Activated CD8-positive, alpha-beta memory T cell treated with anti-CD3 and anti-CD28 coated beads, Interleukin-2, amount 10 ng/mL, durations not matched to agents 7 days and 5 days (primary cell): ENCODE measurements around the gene GPR55. TPM values are rescaled to one million over a fixed set of nuclear protein-coding genes. Genes with fewer than 3 reads are reported as not detected.
"Not testable (repeated sequence)": the region's sequence is repeated elsewhere in the genome, so short reads cannot be mapped to it uniquely, and the experiment has no call there.

Experiments
- ATAC-seq: fragments of 150-1000 bp; cut with Tn5 transposase; one replicate; pipeline ENCODE4 v1.10.0; 2021; ENCODE audit warnings: moderate library complexity
- CTCF ChIA-PET: fragments of 350-600 bp; sonication (Branson Sonifier 250); formaldehyde crosslinking; loops from one replicate; lab custom pipeline; 2021; ENCODE audit warnings: antibody characterized with exemption; lab: Charles Lee
- DNase-seq: peaks from one replicate; pipeline ENCODE4 v3.0.0-alpha.2; 2020
- H3K27ac Mint-ChIP-seq: one replicate; pipeline ENCODE4 v1.8.0; 2021; ENCODE audit warnings: mild to moderate bottlenecking, mixed read lengths
- H3K27me3 Mint-ChIP-seq: one replicate; pipeline ENCODE4 v1.8.0; 2021; ENCODE audit warnings: mixed read lengths
- H3K36me3 Mint-ChIP-seq: one replicate; pipeline ENCODE4 v1.8.0; 2021; ENCODE audit warnings: mild to moderate bottlenecking, mixed read lengths
- H3K4me1 Mint-ChIP-seq: one replicate; pipeline ENCODE4 v1.8.0; 2021; ENCODE audit warnings: mixed read lengths
- H3K4me3 Mint-ChIP-seq: one replicate; pipeline ENCODE4 v1.8.0; 2021; ENCODE audit warnings: mild to moderate bottlenecking, moderate library complexity, mixed read lengths
- H3K9me3 Mint-ChIP-seq: one replicate; pipeline ENCODE4 v1.8.0; 2022; ENCODE audit warnings: low read depth, mixed read lengths
- total RNA-seq, 2 experiments: library from RNA; stranded (reverse); gene quantifications; one replicate each; pipeline ENCODE4 v1.2.3, GENCODE V29; 2021

GPR55 gene, protein sequence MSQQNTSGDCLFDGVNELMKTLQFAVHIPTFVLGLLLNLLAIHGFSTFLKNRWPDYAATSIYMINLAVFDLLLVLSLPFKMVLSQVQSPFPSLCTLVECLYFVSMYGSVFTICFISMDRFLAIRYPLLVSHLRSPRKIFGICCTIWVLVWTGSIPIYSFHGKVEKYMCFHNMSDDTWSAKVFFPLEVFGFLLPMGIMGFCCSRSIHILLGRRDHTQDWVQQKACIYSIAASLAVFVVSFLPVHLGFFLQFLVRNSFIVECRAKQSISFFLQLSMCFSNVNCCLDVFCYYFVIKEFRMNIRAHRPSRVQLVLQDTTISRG
- 10 to 100 TPM; 42.1 to 58.8 TPM for total RNA-seq

DNA sequence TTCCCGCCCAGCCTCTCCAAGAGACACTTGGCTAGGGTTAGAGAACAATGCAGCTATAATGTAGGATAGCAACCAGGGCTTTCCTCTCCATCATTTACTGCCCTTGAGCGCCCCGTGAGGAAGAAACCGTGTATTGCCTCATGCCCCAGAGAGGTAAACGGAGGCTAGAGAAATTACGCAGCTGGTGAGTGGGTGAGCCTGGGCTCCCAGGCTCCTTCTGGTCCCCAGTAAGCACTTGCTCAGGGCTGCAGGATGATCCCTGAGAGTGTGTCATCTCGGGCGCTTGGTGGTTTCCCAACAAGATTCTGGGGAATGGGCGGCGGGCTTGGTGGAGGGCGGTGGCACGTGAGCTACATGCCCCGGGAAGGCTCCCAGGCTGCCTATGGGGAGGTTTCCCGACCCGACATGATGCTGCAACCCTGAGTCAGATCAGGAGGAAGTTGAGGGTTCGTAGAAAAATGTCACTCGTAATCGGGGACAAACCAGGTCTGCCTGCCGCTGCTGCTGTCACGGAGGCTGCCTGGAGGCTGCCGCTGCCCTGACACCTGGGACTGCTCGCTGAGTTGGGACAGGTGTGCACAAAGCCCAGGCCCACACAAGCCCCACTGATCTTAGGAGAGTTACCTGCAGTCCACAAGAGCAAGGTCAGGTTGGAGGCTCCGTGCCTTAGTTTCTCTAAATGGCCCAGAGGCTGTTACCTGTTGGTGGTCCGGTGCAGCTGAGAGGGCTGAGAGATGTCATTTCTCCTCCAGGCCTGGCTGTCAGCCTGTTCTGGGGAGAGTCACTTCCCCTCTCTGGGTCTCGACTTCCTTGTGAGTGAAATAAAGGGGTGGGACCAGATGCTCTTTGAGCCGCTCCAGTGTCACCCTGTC is at the start of gene GPR55:
Gene GPR55 (minus strand): TSS at position 773 of the 872 bp plus-strand sequence. CDS start 14,280 bp downstream, outside the sequence.
- CTCF ChIA-PET = interaction anchor here (0.9 to 8.8 kb wide), 31 partner anchors 9 to 128 kb away, joined by 3 to 190 read pairs (median 5); partner anchors contain the start of gene ITM2C
- peaks cover 59% of the 10 kb centered on the region for H3K4me1 Mint-ChIP-seq
- peak within 1 kb of the TSS; percentile 96 for H3K27ac Mint-ChIP-seq
- H3K27me3 Mint-ChIP-seq = peaks cover 10% of the 10 kb centered on the region
- ATAC-seq (peak; percentile 54), DNase-seq (peak; percentile 86)
- H3K9me3 Mint-ChIP-seq = no peaks in the 10 kb centered on the region
- H3K36me3 Mint-ChIP-seq = peaks cover 2% of the 10 kb centered on the region
- H3K4me3 Mint-ChIP-seq = peak within 1 kb of the TSS; percentile 83

DNA sequence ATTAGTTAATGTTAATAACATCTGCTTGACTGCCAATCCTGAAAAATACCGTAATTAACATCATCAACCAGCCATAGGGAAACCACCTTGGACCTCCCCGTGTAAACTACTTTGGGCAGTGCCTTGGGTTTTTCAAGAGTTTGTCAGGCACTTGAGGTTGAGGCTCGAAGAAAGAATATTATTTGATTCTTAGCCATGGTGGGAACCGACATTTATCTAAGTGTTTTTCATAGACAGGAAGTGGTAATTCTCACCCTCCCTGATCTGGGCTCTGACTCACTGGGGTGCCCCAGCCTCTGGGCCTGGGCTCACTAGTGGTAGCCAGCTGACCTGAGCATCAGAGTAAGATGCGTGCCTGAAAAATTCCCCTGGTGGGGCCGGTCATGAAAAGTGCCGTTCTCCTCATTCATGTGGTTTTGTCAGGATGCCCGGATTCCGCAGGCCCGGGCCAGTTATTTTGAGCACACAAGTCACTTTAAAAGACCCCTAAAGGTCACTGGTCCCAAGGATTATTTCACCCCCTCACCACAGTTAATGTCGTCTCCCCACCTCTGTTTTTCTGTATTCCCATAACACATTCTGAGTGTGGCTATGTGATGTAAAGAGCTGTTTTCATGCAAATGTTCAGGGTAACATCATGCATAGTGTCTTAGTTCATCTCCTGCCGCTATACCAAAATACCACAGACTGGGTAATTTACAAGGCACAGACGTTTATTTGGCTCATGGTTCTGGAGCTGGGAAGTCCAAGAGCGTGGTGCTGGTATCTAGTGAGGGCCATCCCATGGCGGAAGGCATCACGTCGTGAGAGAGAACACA is 49.3 kb upstream of the GPR55 start:
- Mint-ChIP-seq H3K9me3 (peaks cover 2% of the 10 kb centered on the region), H3K4me1 (peaks cover 76% of the 10 kb centered on the region), H3K27ac (peak overlapping the region; percentile 88), H3K27me3 (peaks cover 38% of the 10 kb centered on the region), H3K4me3 (peak overlapping the region; percentile 39), H3K36me3 (peaks cover 9% of the 10 kb centered on the region)
- ATAC-seq (peak; percentile 89), DNase-seq (peak; percentile 88)
- CTCF ChIA-PET = interaction anchor here (0.7 to 3.6 kb wide), 9 partner anchors 10 to 150 kb away, joined by 3 to 13 read pairs (median 5); partner anchors contain the start of gene GPR55

DNA sequence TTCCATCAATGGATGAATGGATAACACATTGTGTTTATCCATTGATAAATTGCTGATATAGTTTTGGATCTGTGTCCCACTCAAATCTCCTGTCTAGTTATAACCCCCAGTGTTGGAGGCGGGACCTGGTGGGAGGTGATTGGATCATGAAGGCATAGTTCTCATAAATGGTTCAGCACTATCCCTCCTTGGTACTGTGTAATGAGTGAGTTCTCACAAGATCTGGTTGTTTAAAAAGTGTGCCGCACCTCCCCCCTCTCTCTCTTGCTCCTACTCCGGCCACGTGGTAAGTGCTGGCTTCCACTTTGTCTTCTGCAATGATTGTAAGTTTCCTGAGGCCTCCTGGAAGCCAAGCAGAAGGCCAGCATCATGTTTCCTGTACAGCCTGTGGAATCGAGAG is 47.0 kb upstream of the GPR55 start:
- peak overlapping the region; percentile 56 for H3K27ac Mint-ChIP-seq
- DNase-seq (no peak), ATAC-seq (no peak)
- peaks cover 35% of the 10 kb centered on the region for H3K27me3 Mint-ChIP-seq
- peaks cover 2% of the 10 kb centered on the region for H3K9me3 Mint-ChIP-seq
- H3K4me3 Mint-ChIP-seq = no peak overlapping the region
- peaks cover 64% of the 10 kb centered on the region for H3K4me1 Mint-ChIP-seq
- peaks cover 9% of the 10 kb centered on the region for H3K36me3 Mint-ChIP-seq
- CTCF ChIA-PET = no interaction called here

DNA sequence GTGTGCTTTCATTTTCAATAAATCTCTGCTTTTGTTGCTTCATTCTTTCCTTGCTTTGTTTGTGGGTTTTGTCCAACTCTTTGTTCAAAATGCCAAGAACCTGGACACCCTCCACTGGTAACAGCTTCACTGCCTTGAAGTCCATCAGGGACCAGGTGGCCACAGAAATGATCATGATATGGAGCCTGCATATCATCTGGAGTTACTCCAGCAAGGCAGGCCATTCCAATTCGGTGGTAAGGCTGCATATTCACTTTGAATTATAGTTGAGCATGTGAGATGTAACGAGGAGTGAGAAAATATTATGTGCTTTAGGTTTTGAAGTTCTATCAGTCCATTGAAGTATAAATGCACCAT is 44.6 kb upstream of the GPR55 start:
- Mint-ChIP-seq H3K36me3 (peaks cover 7% of the 10 kb centered on the region), H3K4me3 (peak overlapping the region; percentile 61)

DNA sequence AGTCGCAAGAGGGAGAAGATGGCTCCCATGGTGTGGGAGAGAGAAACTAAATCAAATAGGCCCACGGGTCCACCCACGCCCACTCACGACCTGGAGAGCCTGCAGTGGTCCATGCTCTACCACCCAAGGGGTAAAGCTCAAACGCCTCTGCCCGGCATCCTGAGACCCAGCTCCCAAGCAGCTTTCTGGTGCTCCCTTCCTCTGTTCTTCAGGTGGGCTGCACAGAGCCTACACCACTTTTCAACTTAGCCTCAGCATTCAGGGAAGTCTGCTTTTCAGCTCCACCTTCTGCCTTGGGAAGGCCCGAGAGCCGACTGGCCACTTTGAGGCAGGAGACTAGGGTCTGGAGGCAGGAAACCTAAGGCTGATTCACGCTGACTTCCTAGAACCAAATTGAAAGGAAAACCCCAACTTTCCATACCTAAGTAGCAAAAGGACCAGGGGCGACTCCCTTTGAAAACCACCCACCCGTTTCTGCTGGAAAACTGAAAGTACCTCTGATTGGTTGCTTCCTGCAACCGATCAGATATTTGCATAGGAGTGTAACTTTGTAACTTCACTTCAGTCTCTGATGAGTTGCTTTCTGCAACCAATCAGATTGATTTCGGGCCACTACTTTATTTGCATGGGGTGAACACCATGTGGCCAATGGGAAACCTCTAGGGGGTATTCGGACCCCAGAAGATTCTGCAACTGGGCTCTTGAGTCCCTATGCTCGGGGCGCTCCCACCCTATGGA is 44.0 kb upstream of the GPR55 start:
- Mint-ChIP-seq H3K4me1 (peaks cover 40% of the 10 kb centered on the region), H3K27ac (peak overlapping the region; percentile 80), H3K4me3 (peak overlapping the region; percentile 61), H3K36me3 (peaks cover 5% of the 10 kb centered on the region), H3K9me3 (peaks cover 2% of the 10 kb centered on the region), H3K27me3 (peaks cover 26% of the 10 kb centered on the region)
- CTCF ChIA-PET = interaction anchor here (1.0 to 3.7 kb wide), 7 partner anchors 8 to 145 kb away, joined by 3 to 12 read pairs (median 4); no protein-coding TSS in a partner anchor
- no peak for DNase-seq
- ATAC-seq = peak; percentile 21

More for the DNA sequence above, 44.6 kb upstream of the GPR55 start:
- Mint-ChIP-seq H3K4me1 (peaks cover 46% of the 10 kb centered on the region), H3K27ac (peak overlapping the region; percentile 80), H3K9me3 (peaks cover 2% of the 10 kb centered on the region), H3K27me3 (peaks cover 27% of the 10 kb centered on the region)
- ATAC-seq (no peak), DNase-seq (no peak)
- CTCF ChIA-PET = interaction anchor here (1.0 to 3.7 kb wide), 5 partner anchors 8 to 145 kb away, joined by 3 to 12 read pairs (median 4); no protein-coding TSS in a partner anchor

DNA sequence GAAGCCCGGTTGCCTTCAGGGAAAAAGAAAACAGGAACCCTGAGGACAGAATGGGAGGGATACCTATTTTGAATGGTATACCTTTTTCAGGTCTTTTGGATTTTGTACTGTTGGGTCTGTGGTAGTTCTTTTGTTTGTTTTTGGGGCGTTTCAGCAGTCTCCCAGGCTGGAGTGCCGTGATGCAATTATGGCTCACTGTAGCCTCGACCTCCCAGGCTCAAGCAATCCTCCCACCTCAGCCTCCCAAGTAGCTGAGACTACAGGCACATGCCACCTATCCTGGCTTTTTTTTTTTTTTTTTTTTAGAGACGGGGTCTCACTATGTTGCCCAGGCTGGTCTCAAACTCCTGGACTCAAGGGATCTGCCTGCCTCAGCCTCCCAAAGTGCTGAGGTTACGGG is 43.3 kb upstream of the GPR55 start:
- not testable (repeated sequence) for H3K27ac Mint-ChIP-seq, DNase-seq, ATAC-seq, H3K4me3 Mint-ChIP-seq, H3K9me3 Mint-ChIP-seq
- Mint-ChIP-seq H3K4me1 (peaks cover 35% of the 10 kb centered on the region), H3K36me3 (peaks cover 11% of the 10 kb centered on the region), H3K27me3 (peaks cover 29% of the 10 kb centered on the region)
- CTCF ChIA-PET = interaction anchor here (0.7 to 3.7 kb wide), 5 partner anchors 10 to 66 kb away, joined by 3 to 12 read pairs (median 3); no protein-coding TSS in a partner anchor

DNA sequence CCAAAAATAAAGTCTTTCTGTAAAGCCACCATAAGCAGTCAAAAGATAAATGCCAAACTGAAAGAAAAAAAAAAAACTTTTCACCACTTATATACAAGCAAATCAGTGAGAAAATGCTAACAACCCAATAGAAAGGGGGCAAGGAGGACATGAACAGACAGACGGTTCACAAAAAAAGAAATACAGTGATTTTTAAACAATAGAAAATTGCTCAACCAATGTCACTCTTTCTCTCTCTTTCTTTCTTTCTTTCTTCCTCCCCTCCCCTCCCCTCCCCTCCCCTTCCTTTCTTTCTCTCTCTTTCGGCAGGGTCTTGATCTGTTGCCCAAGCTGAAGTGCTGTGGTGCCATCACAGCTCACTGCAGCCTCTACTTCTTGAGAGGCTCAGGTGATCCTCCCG is 42.1 kb upstream of the GPR55 start:
- DNase-seq = no peak
- ATAC-seq = no peak
- Mint-ChIP-seq H3K9me3 (peaks cover under 1% of the 10 kb centered on the region), H3K27ac (no peak overlapping the region), H3K4me1 (peaks cover 31% of the 10 kb centered on the region), H3K4me3 (no peak overlapping the region), H3K27me3 (peaks cover 35% of the 10 kb centered on the region), H3K36me3 (peaks cover 17% of the 10 kb centered on the region)
- CTCF ChIA-PET = interaction anchor here (1.4 to 3.7 kb wide), 3 partner anchors 9 to 18 kb away, joined by 3 to 12 read pairs (median 9); no protein-coding TSS in a partner anchor

DNA sequence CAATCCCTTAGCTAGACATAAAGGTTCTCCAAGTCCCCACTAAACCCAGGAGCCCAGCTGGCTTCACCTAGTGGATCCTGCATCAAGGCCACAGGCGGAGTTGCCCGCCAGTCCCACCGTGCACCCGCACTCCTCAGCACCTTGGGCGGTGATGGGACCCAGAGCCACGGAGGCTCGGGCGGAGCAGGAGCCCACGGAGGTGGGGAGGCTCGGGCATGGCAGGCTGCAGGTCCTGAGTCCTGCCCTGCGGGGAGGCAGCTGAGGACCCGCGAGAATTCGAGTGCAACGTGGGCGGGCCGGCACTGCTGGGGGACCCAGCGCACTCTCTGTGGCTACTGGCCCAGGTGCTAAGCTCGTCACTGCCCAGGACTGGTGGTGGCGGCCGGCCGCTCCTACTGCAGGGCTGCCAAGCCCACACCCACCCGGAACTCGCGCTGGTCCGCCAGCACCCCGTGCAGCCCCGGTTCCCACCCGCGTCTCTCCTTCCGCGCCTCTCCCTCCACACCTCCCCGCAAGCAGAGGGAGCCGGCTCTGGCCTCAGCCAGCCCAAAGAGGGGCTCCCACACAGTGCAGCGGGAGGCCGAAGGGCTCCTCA is 39.2 kb upstream of the GPR55 start:
- CTCF ChIA-PET = no interaction called here
- ATAC-seq = no peak
- H3K27me3 Mint-ChIP-seq = peaks cover 57% of the 10 kb centered on the region
- no peak overlapping the region for H3K4me3 Mint-ChIP-seq
- H3K4me1 Mint-ChIP-seq = peaks cover 23% of the 10 kb centered on the region
- DNase-seq = peak; percentile 19
- H3K36me3 Mint-ChIP-seq = peaks cover 24% of the 10 kb centered on the region
- H3K27ac Mint-ChIP-seq = no peak overlapping the region
- H3K9me3 Mint-ChIP-seq = no peaks in the 10 kb centered on the region

DNA sequence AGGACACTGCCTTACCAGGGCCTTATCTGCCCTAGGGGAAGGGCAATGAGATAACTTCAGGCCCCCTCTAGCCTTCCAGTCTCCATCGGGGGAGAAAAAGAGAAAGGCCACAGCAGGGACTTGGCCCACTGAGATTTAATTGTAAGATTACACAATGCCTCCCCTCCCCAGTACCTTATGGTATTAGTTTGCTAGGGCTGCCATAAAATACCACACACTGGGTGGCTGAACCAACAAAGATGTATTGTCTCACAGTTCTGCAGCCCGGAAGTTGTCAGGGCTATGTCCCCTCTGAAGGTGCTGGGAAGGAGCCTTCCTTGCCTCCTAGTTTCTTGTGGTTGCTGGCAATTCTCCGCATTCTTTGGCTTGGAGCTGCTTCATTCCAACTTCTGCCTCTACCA is 36.0 kb upstream of the GPR55 start:
- H3K9me3 Mint-ChIP-seq = no peaks in the 10 kb centered on the region
- peaks cover 69% of the 10 kb centered on the region for H3K27me3 Mint-ChIP-seq
- CTCF ChIA-PET = interaction anchor here (1.5 kb wide), 1 partner anchor 9 kb away, joined by 4 read pairs; no protein-coding TSS in a partner anchor
- no peak overlapping the region for H3K27ac Mint-ChIP-seq
- H3K36me3 Mint-ChIP-seq = peaks cover 28% of the 10 kb centered on the region
- DNase-seq (no peak), ATAC-seq (no peak)
- H3K4me1 Mint-ChIP-seq = peaks cover 42% of the 10 kb centered on the region
- no peak overlapping the region for H3K4me3 Mint-ChIP-seq

DNA sequence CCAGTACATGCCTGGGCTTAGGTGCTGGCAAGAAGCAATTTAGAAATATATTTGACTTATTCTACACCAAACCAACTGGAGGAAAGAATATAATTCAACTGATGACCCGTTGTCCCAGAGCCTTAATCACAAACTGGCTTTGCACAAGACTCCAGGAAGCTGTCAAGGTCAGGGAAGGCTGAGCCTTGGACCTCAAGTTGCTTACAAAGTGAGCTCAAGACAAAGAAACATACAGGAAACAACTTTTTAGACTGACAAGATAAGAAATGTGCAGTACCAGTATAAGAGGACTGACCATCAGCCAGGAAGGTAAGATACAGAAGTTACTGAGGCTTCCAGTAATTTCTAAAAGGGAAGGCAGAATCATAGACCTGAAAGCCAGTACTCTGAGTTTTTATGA is 35.0 kb upstream of the GPR55 start:
- CTCF ChIA-PET = interaction anchor here (1.2 to 3.6 kb wide), 4 partner anchors 9 to 27 kb away, joined by 3 to 12 read pairs (median 5); no protein-coding TSS in a partner anchor
- peaks cover 70% of the 10 kb centered on the region for H3K27me3 Mint-ChIP-seq
- ATAC-seq (no peak), DNase-seq (no peak)
- H3K4me3 Mint-ChIP-seq = no peak overlapping the region
- peaks cover 34% of the 10 kb centered on the region for H3K36me3 Mint-ChIP-seq
- no peaks in the 10 kb centered on the region for H3K9me3 Mint-ChIP-seq
- peak overlapping the region; percentile 1 for H3K27ac Mint-ChIP-seq
- H3K4me1 Mint-ChIP-seq = peaks cover 46% of the 10 kb centered on the region

DNA sequence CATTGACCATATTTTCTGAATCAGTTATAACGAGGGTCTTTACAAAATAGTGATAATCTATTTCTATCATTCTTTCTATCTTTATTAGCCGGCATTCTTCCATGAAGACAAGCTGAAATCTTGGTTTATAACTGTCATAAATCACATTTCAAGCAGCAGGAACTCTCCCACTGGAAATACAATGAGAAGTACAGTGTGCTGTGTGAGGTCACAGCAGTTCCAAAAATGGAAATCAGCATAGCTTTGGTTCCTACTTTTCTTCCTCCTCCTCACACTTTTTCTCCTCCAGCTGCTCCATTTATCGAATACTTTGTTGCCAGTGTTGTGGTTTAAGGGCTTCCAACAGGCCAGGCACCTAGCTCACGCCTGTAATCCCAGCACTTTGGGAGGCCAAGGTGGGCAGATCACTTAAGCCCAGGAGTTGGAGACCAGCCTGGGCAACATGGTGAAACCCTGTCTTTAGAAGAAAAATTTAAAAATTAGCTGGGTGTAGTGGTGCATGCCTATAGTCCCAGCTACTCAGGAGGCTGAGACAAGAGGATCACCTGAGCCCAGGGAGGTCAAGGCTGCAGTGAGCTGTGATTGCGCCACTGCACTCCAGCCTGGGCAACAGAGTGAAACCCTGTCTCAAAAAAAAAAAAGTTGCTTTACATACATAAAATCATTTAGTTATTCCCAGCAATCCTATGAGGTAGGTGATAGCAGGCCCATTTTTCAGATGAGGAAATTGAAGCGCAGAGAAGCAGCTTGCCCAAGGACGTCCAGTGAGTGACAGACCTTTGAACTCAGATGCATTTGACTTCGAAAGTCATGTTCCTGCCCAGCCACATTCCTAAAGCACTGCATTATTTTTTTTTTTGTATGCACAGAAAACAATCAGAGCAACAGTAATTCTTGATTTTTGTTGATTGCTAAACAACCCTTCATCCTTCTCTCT is 34.0 kb upstream of the GPR55 start:
- Mint-ChIP-seq H3K9me3 (no peaks in the 10 kb centered on the region), H3K36me3 (peaks cover 35% of the 10 kb centered on the region), H3K4me3 (peak overlapping the region; percentile 38), H3K27me3 (peaks cover 74% of the 10 kb centered on the region), H3K27ac (peak overlapping the region; percentile 95), H3K4me1 (peaks cover 55% of the 10 kb centered on the region)
- ATAC-seq = no peak
- CTCF ChIA-PET = interaction anchor here (0.9 to 3.6 kb wide), 6 partner anchors 10 to 35 kb away, joined by 3 to 12 read pairs (median 4); partner anchors contain the start of gene GPR55
- no peak for DNase-seq
